Cerebellar nuclear complex (tissue), 1 donor: ENCODE data around the gene FCN2.

Source experiments
- DNase-seq, 2 experiments: peaks; one replicate each; lab custom pipeline; 2025; lab: John Stamatoyannopoulos, UW

FCN2 gene

GRCh38 chr9:134912126-134912840 is 31.7 kb downstream of the FCN2 start:
- DNase-seq, result no peak

- no peak for DNase-seq
Observed at GRCh38 chr9:134913041-134913712, 32.6 kb downstream of the FCN2 start.

DNA sequence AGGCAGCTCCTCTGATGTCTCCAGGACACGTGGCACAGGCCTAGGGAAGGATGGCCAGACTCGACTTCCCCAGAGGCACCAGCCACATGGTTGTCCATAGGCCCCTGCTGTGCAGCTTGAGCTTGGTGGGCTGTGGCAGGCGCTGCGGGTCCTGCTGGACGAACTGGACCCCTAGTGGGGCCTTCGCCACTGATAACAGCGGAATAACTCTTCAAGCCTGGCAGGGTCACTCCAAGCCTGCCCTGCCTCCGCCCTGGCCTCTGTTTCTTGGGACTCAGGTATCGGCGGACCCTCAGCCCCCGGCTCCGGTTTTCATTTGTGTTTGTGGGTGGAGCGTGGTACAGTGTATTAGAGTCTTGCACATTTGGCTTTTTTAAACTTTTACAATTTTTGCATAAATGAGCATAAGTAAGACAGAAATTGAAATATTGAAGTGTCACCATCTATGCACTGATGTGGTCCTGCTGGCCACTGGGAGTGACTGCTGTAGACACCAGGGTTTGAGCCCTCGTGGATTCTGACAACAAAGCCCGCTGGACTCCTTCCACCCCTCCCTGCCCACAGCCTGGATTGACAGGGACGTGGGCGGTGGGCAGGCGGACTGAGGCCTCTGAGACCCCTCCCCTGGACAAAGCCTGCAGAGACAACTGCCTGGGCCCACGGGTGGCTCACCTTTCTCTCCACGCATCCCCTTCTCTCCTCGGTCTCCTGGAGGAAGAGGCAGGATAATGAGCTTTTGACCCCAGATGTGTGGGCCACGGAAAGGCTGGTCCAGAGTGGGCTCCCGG is 33.3 kb downstream of the FCN2 start:
- DNase-seq, result no peak

DNA sequence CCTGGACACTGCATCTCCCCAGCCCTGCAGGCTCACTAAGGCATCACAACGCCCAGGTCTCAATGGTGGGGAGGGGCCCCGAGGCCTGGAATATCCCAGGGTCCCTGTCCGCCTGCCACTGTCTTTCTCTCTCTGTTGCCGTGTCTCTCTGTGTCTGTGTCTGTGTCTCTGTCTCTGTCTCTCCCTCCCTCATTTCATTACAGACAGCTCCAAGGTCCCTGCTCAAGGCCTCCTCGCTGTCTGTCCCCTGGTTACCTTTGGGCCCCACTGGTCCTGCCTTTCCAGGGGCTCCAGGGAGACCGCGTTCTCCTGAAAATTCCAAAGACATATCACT is 33.9 kb downstream of the FCN2 start:
- DNase-seq, result no peak

DNA sequence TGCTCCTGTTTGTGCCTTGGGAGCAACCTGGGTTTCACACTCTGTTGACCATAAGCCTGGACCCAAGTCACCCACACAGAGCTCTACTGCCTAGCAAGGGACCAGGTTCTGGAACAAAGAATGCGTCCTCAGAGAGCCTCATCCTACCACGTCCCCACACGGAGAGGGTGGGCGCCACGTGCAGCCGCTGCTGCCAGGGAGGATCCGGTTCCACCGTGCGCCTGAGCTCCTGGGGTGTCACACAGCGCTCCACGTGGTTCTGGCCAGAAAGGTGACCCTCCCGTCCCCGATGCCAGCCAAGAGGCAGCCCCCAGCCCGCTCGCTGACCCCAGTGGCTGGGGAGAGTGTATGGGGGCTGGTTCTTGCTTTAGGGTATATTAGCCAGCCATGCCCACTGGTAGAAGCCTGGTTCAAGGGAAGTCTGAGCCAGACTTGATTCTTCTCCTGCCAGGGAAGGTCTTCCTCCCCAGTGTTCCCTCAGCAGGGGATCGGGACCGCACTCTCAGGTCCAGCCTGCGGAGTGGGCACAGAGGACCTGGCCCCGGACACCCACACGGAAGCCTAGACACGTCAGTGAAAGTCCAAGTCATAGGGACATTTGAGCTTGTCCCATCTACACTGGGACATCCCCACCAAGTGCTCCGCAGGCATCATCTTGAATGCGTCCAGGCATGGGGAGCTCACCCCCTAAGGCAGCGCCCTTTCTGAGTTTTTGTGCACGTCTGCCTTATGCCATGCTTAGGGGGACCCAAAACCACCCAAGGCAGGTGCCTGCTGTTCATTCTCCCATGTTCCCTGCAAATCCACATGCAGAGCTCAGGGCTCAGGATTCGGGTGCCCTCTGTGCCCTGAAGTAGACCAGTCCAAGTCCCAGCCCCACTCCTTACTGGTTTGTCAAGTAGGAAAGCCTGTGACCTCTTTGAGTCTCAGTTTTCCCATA is 34.7 kb downstream of the FCN2 start:
- no peak for DNase-seq

DNA sequence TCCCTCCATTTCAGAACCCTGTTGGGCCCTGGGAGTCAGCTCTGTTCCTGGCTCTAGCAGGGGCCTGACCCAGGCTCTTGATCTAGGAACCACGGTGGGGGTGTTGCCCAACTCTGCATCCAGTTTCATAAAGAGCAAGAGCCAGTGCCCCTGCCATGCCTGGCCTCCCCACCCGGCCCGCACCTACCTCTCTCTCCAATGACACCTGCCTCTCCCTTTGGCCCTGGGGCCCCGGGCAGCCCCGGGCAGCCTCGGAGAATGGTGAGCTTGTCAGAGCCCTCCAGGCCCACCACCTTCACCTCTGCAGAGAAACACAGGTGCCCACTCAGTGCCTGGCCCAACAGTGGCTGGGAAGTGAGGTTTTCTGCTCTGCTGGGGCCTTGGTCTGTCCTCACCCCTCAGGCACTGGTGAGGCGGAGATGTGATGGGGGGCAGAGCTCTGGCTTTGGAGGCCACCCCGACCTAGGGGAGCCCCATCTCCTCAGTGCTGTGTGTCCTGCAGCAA is 35.6 kb downstream of the FCN2 start:
- no peak for DNase-seq

DNA sequence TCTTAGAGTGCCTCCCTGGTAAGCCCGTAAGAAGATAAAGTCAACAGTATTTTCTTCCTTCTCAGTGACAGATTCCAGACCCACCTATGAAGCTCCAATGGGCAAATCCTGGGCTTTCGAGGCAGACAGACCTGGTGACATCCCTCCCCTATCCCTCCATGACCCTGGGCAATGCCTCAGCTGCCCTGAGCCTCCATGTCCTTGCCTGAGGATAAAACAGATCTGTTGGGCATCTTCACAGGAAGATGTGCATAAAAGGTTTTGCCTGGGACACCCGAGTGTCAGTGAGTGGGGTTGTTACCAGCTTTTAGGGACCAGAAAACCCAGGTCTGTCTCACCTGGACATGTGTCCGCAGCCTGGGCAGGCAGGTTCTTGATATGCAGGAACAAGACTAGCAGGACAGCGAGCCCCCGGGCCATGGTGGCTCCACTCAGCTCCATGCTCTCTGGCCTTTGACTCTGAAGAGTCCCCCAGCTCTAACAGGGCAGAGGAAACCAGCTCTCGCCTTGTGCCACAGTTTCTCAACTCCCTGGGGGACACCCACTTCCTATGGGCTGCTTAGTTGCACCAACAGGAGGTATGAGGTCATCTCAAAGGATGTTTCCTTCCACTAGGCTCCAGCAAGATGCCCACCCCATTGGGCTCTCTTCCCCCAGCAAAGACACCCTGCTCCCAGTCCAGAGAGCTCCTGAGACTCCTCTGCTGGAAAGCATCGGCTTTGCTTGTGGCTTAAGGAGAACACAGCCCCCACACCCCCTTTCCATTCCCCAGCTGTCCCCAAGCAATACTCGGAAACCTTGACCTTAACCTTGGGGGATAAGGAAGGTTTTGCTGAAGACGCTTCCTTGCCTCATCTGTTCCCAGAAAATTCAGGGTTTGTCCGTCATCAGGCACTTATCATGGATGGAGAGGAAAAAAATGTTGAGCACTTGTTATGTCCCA is 37.1 kb downstream of the FCN2 start, which contains the start of gene FCN1:
FCN1 (minus strand) TSS at position 482 of the 943 bp plus-strand sequence; CDS start at position 441, 41 bp downstream.
- DNase-seq, result no peak

GRCh38 chr9:134918646-134919045 is 38.0 kb downstream of the FCN2 start:
- DNase-seq, result no peak

DNA sequence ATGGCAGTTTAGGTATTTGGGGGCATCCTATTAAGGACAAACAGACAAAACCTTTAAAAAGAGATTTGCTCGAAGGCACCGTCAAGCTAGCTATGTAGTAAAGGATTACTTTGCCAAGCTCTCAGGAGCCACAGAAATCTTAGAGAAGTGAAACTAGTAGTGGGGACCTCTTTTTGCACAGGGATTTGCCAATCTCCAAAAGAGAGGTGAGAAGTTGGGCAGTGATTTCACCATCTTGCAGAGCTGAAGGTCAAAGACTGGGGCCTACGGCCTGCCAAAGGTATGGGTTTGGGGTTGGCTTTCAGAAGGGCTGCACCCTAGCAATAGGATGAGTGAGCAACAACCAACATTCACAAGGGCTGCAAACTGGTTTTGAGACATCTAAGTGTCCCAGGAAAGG is 38.7 kb downstream of the FCN2 start:
- DNase-seq, result no peak

GRCh38 chr9:134922066-134922931 is 41.7 kb downstream of the FCN2 start:
- no peak for DNase-seq

DNA sequence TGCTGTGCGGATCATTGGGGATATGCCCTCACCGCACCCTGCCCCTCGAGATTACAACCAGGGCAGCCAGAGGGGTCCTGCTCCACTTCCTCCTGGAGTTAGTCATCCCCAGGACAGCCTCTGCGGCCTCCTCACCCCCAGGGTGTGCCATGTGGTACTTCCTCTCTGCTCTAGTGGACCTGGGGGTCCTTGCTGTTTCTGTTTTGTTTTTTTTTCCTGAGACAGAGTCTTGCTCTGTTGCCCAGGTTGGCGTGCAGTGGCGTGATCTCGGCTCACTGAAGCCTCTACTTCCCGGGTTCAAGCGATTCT is 42.3 kb downstream of the FCN2 start:
- DNase-seq, result no peak

DNA sequence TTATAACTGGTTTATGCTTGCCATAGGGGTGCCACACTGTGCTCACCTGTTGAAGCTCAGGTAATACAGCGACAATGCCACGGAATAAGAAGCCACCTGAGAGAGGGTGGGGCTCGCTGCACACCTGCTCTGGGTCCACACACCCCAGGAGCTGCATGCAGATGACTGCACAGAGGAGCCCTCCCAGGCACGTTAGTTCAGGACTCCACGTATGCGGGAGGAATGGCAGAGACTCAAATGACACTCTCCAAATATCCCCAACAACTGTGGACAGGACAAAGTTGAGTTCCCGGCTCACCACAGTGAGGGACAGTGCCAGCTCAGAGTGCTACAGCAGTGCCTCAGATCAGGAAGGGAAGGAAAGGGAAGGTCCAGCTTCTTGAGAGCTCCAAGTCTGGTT is 42.9 kb downstream of the FCN2 start:
- no peak for DNase-seq

DNA sequence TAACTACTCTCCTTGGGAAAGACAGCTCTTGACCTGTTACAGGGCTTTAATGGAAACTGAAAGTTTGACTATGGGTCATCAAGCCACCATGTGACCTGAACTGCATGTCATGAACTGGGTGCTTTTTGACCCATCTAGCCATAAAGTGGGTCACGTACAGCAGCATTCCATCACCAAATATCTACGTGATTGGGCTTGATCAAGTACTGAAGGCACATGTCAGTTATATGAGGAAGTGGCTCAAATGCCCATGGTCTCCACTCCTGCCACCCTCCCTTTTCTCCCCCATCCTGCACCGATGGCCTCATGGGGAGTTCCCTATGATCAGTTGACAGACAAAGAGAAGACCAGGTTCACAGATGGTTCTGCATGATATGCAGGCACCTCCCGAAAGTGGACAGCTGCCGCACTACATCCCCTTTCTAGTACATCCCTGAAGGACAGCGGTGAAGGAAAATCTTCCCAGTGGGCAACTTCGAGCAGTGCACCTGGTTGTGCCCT is 44.5 kb downstream of the FCN2 start:
- DNase-seq, result no peak

DNA sequence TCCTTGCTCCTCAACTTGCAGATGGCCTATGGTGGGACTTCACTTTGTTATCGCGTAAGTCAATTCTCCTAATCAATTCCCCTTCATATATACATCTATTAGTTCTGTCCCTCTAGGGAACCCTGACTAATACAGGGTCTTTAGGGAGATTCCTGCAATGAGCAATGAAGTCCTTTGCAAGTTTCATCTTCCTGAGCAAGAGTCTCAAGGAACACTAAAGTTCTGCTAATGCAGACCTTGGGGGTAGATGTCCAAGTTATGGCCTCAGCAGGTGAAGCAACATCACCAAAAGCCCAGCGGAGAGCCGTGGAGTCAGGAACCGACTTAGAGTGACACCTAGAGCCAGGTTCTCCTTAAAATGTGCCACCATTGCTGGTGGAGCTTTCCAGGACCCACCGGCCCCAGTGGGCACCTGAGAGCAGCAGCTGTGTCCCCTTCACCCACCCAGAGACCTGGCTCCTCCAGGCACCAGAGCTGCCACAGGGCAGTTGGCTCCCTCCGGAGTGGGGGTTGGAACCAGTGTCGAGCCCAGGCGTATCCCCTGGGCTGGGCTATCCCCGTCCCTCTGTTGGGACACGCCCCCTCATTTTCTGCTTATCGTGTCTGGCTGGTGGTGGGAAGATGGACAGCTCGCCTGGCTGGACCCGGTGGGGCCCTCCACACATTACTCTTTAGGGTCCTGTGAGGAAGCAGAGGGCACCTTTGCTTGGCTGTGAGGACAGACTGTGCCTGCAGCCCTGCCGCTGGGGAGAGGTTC is 48.0 kb downstream of the FCN2 start:
- no peak for DNase-seq

- DNase-seq, result no peak
Observed at GRCh38 chr9:134929193-134930158, 48.9 kb downstream of the FCN2 start.

DNA sequence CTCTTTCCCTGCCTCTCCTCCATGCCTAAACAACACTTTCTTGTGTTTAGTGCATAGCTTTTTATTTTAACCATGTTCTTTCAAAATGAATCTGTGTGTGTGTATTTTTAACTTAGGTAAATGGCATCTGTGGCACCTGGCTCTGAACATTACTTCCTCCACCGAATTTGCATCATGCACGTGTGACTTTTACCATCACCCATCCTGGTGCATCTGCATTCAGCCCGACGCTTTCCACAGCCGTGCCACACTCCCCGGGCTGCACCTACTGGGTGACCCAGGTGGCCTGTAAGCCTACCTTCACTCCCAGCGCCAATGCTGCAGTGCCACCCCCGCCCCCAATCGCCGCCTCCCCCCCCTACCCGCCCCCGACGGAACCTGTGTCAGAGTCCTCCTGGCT is 49.8 kb downstream of the FCN2 start:
- no peak for DNase-seq

GRCh38 chr9:134932171-134932570 is 51.6 kb downstream of the FCN2 start:
- no peak for DNase-seq

- DNase-seq, result no peak
Observed at GRCh38 chr9:134932606-134933005, 52.0 kb downstream of the FCN2 start.
